Activated CD4-positive, alpha-beta T cell treated with anti-CD3 and anti-CD28 coated beads, Interleukin-2, amount 10 ng/mL, durations not matched to agents 24 days and 14 days (primary cell): ENCODE results near the gene ERBIN. TPM values are rescaled to one million over a fixed set of nuclear protein-coding genes. Genes with fewer than 3 reads are reported as not detected.
A peak's percentile ranks its signal among the peaks of the same experiment; 100 is the strongest.
"Not testable (repeated sequence)": the region's sequence is repeated elsewhere in the genome, so short reads cannot be mapped to it uniquely, and the experiment has no call there.

ENCODE experiments used
- DNase-seq: peaks from one replicate; pipeline ENCODE4 v3.0.0; 2022
- H3K27ac Mint-ChIP-seq: one replicate; pipeline ENCODE4 v1.8.0; 2022; ENCODE audit warnings: mild to moderate bottlenecking, mixed read lengths
- H3K27me3 Mint-ChIP-seq: one replicate; pipeline ENCODE4 v1.8.0; 2022; ENCODE audit warnings: mixed read lengths
- H3K36me3 Mint-ChIP-seq: one replicate; pipeline ENCODE4 v1.8.0; 2022; ENCODE audit warnings: low read depth, mild to moderate bottlenecking, mixed read lengths
- H3K4me1 Mint-ChIP-seq: one replicate; pipeline ENCODE4 v1.8.0; 2021; ENCODE audit warnings: mixed read lengths
- H3K4me3 Mint-ChIP-seq: one replicate; pipeline ENCODE4 v1.8.0; 2022; ENCODE audit warnings: mild to moderate bottlenecking, moderate library complexity, mixed read lengths
- H3K9me3 Mint-ChIP-seq: one replicate; pipeline ENCODE4 v1.8.0; 2021; ENCODE audit warnings: mixed read lengths
- intact Hi-C: fragments of 100-400 bp; cut with micrococcal nuclease; formaldehyde crosslinking; loops from one replicate; pipeline ENCODE4 v1.15.1; 2023
- total RNA-seq: library from RNA; stranded (reverse); gene quantifications from 2 replicates; pipeline ENCODE4 v1.2.3, GENCODE V29; 2022

The ERBIN gene
- total RNA-seq, 1 donor from 2014 or later: 28.6 TPM

- H3K36me3 Mint-ChIP-seq: peaks cover 21% of the 10 kb centered on the region
- H3K27ac Mint-ChIP-seq, H3K27me3 Mint-ChIP-seq, H3K4me3 Mint-ChIP-seq, DNase-seq, H3K9me3 Mint-ChIP-seq, intact Hi-C loops: not testable (repeated sequence)
- H3K4me1 Mint-ChIP-seq: peaks cover 11% of the 10 kb centered on the region
Observed at GRCh38 chr5:65957703-65958102, 31.3 kb downstream of the ERBIN start.

- H3K27me3 Mint-ChIP-seq: no peaks in the 10 kb centered on the region
- no peak overlapping the region for H3K27ac Mint-ChIP-seq
- H3K9me3 Mint-ChIP-seq: no peaks in the 10 kb centered on the region
- no peak for DNase-seq
- intact Hi-C loops: loop anchor here (5.0 kb wide), 1 partner anchor 34 kb away; the partner anchor contains the start of gene ERBIN
- H3K36me3 Mint-ChIP-seq: peaks cover 18% of the 10 kb centered on the region
- peaks cover 13% of the 10 kb centered on the region for H3K4me1 Mint-ChIP-seq
- no peak overlapping the region for H3K4me3 Mint-ChIP-seq
Observed at GRCh38 chr5:65961633-65962032, 35.3 kb downstream of the ERBIN start.

GRCh38 chr5:65967288-65968066, 41.1 kb downstream of the ERBIN start:
- intact Hi-C loops: no loop called here
- no peak for DNase-seq
- H3K4me3 Mint-ChIP-seq: no peak overlapping the region
- peaks cover 28% of the 10 kb centered on the region for H3K4me1 Mint-ChIP-seq
- no peaks in the 10 kb centered on the region for H3K9me3 Mint-ChIP-seq
- no peak overlapping the region for H3K27ac Mint-ChIP-seq
- H3K27me3 Mint-ChIP-seq: no peaks in the 10 kb centered on the region
- H3K36me3 Mint-ChIP-seq: peaks cover 6% of the 10 kb centered on the region

GRCh38 chr5:65969539-65970393, 43.4 kb downstream of the ERBIN start:
- Mint-ChIP-seq H3K27me3 (no peaks in the 10 kb centered on the region), H3K4me3 (peak overlapping the region; percentile 15), H3K27ac (no peak overlapping the region), H3K9me3 (no peaks in the 10 kb centered on the region), H3K4me1 (peaks cover 26% of the 10 kb centered on the region), H3K36me3 (peaks cover 16% of the 10 kb centered on the region)
- intact Hi-C loops: no loop called here
- DNase-seq: no peak

GRCh38 chr5:65970481-65971367, 44.3 kb downstream of the ERBIN start:
- H3K27ac Mint-ChIP-seq: no peak overlapping the region
- no peaks in the 10 kb centered on the region for H3K9me3 Mint-ChIP-seq
- no peaks in the 10 kb centered on the region for H3K27me3 Mint-ChIP-seq
- no peak for DNase-seq
- H3K4me3 Mint-ChIP-seq: no peak overlapping the region
- peaks cover 26% of the 10 kb centered on the region for H3K4me1 Mint-ChIP-seq
- H3K36me3 Mint-ChIP-seq: peaks cover 17% of the 10 kb centered on the region
- intact Hi-C loops: no loop called here

GRCh38 chr5:65971643-65972042, 45.3 kb downstream of the ERBIN start:
- H3K27me3 Mint-ChIP-seq: no peaks in the 10 kb centered on the region
- no peak overlapping the region for H3K27ac Mint-ChIP-seq
- H3K9me3 Mint-ChIP-seq: no peaks in the 10 kb centered on the region
- H3K4me1 Mint-ChIP-seq: peaks cover 26% of the 10 kb centered on the region
- DNase-seq: no peak
- intact Hi-C loops: no loop called here
- no peak overlapping the region for H3K4me3 Mint-ChIP-seq
- H3K36me3 Mint-ChIP-seq: peaks cover 20% of the 10 kb centered on the region

GRCh38 chr5:65972896-65973295, 46.5 kb downstream of the ERBIN start:
- DNase-seq, H3K9me3 Mint-ChIP-seq, H3K4me3 Mint-ChIP-seq, H3K27ac Mint-ChIP-seq, intact Hi-C loops, H3K27me3 Mint-ChIP-seq: not testable (repeated sequence)
- Mint-ChIP-seq H3K4me1 (peaks cover 21% of the 10 kb centered on the region), H3K36me3 (peaks cover 20% of the 10 kb centered on the region)

GRCh38 chr5:65978251-65978650, 51.9 kb downstream of the ERBIN start:
- Mint-ChIP-seq H3K4me3 (no peak overlapping the region), H3K27me3 (no peaks in the 10 kb centered on the region), H3K36me3 (peaks cover 29% of the 10 kb centered on the region), H3K27ac (no peak overlapping the region), H3K9me3 (peaks cover 8% of the 10 kb centered on the region), H3K4me1 (peaks cover 11% of the 10 kb centered on the region)
- intact Hi-C loops: no loop called here
- no peak for DNase-seq

GRCh38 chr5:65981548-65981947, 55.2 kb downstream of the ERBIN start:
- Mint-ChIP-seq H3K27ac (no peak overlapping the region), H3K27me3 (no peaks in the 10 kb centered on the region), H3K4me1 (peaks cover 14% of the 10 kb centered on the region), H3K36me3 (peaks cover 19% of the 10 kb centered on the region), H3K9me3 (peaks cover 8% of the 10 kb centered on the region), H3K4me3 (no peak overlapping the region)
- no peak for DNase-seq
- intact Hi-C loops: no loop called here

- DNase-seq: no peak
- intact Hi-C loops: no loop called here
- peaks cover 19% of the 10 kb centered on the region for H3K36me3 Mint-ChIP-seq
- H3K27me3 Mint-ChIP-seq: no peaks in the 10 kb centered on the region
- no peak overlapping the region for H3K4me3 Mint-ChIP-seq
- H3K9me3 Mint-ChIP-seq: peaks cover 8% of the 10 kb centered on the region
- H3K4me1 Mint-ChIP-seq: peaks cover 14% of the 10 kb centered on the region
- H3K27ac Mint-ChIP-seq: no peak overlapping the region
Observed at GRCh38 chr5:65981969-65982619, 55.7 kb downstream of the ERBIN start.

GRCh38 chr5:65982635-65983034, 56.3 kb downstream of the ERBIN start:
- Mint-ChIP-seq H3K9me3 (peaks cover 8% of the 10 kb centered on the region), H3K4me1 (peaks cover 14% of the 10 kb centered on the region), H3K27me3 (no peaks in the 10 kb centered on the region), H3K36me3 (peaks cover 19% of the 10 kb centered on the region), H3K4me3 (no peak overlapping the region), H3K27ac (no peak overlapping the region)
- no peak for DNase-seq
- intact Hi-C loops: no loop called here

GRCh38 chr5:65984098-65984885, 57.9 kb downstream of the ERBIN start:
- peaks cover 14% of the 10 kb centered on the region for H3K4me1 Mint-ChIP-seq
- no peaks in the 10 kb centered on the region for H3K27me3 Mint-ChIP-seq
- peaks cover 3% of the 10 kb centered on the region for H3K9me3 Mint-ChIP-seq
- H3K4me3 Mint-ChIP-seq: no peak overlapping the region
- no peak overlapping the region for H3K27ac Mint-ChIP-seq
- H3K36me3 Mint-ChIP-seq: peaks cover 12% of the 10 kb centered on the region
- intact Hi-C loops: no loop called here
- no peak for DNase-seq
